HepG2 (cell line): ENCODE results near the gene P4HB. TPM values are rescaled to one million over a fixed set of nuclear protein-coding genes. Genes with fewer than 3 reads are reported as not detected.

Source experiments
- ATF6 ChIP-seq: sonication (generic); formaldehyde crosslinking; conservative IDR thresholded peaks from 2 replicates; pipeline ENCODE4 v1.4.0; 2020; ENCODE audit warnings: missing genetic modification reagents
- ATF7-NPFF ChIP-seq: sonication (generic); formaldehyde crosslinking; IDR thresholded peaks from 2 replicates; pipeline ENCODE4 v1.8.1; 2023; ENCODE audit warnings: mild to moderate bottlenecking, low read depth, missing genetic modification reagents, moderate library complexity
- BHLHE40 ChIP-seq: IDR thresholded peaks from 2 replicates; pipeline ENCODE4 v1.6.1; 2011; ENCODE audit warnings: low read length, improper control_type of control experiment
- CSRNP2 ChIP-seq: sonication (generic); formaldehyde crosslinking; conservative IDR thresholded peaks from 2 replicates; pipeline ENCODE4 v1.8.0; 2022; ENCODE audit warnings: low read depth, missing genetic modification reagents
- FOXK2 ChIP-seq: fragments of 450-650 bp; IDR thresholded peaks from 2 replicates; pipeline ENCODE4 v1.6.1; 2016
- KAT7 ChIP-seq: IDR thresholded peaks from 2 replicates; pipeline ENCODE4 v1.6.1; 2018; ENCODE audit warnings: borderline replicate concordance, missing compliant biosample characterization
- MAF1 ChIP-seq: sonication (generic); formaldehyde crosslinking; IDR thresholded peaks from 2 replicates; pipeline ENCODE4 v1.5.0; 2020; ENCODE audit warnings: missing genetic modification reagents, borderline replicate concordance
- MBD4 ChIP-seq: IDR thresholded peaks from 2 replicates; pipeline ENCODE4 v1.6.1; 2012; ENCODE audit warnings: low read length, inconsistent platforms, borderline replicate concordance
- MLXIP ChIP-seq: sonication (generic); formaldehyde crosslinking; IDR thresholded peaks from 2 replicates; pipeline ENCODE4 v1.9.0; 2021; ENCODE audit warnings: missing genetic modification reagents, borderline replicate concordance
- NFYB ChIP-seq: sonication (generic); formaldehyde crosslinking; IDR thresholded peaks from 2 replicates; pipeline ENCODE4 v1.4.0; 2020; ENCODE audit warnings: missing genetic modification reagents
- SNAI1 ChIP-seq: sonication (generic); formaldehyde crosslinking; IDR thresholded peaks from 2 replicates; pipeline ENCODE4 v1.5.0; 2020; ENCODE audit warnings: mild to moderate bottlenecking, missing genetic modification reagents, borderline replicate concordance
- SRSF4 ChIP-seq: fragments of 200-400 bp; formaldehyde crosslinking; IDR thresholded peaks from one replicate; pipeline ENCODE4 v1.6.1; 2018; ENCODE audit warnings: mild to moderate bottlenecking, low read depth, low read length, moderate library complexity; ENCODE audit not compliant: poor library complexity, severe bottlenecking
- TFE3 ChIP-seq: IDR thresholded peaks from 2 replicates; pipeline ENCODE4 v1.6.1; 2016
- TRIM24 ChIP-seq: sonication (generic); formaldehyde crosslinking; IDR thresholded peaks from 2 replicates; pipeline ENCODE4 v1.8.0; 2022; ENCODE audit warnings: mild to moderate bottlenecking, missing genetic modification reagents
- ZNF138 ChIP-seq: sonication (generic); formaldehyde crosslinking; IDR thresholded peaks from 2 replicates; pipeline ENCODE4 v1.5.0; 2020; ENCODE audit warnings: mild to moderate bottlenecking, low read depth, missing genetic modification reagents
- ZNF605 ChIP-seq: sonication (generic); formaldehyde crosslinking; IDR thresholded peaks from 2 replicates; pipeline ENCODE4 v1.8.0; 2022; ENCODE audit warnings: mild to moderate bottlenecking, missing genetic modification reagents
- ZNF768 ChIP-seq: sonication (generic); formaldehyde crosslinking; IDR thresholded peaks from 2 replicates; pipeline ENCODE4 v1.4.0; 2020; ENCODE audit warnings: missing genetic modification reagents
- ZNF772 ChIP-seq: sonication (generic); formaldehyde crosslinking; IDR thresholded peaks from 2 replicates; pipeline ENCODE4 v1.5.0; 2020; ENCODE audit warnings: mild to moderate bottlenecking, missing genetic modification reagents
- ZNF781 ChIP-seq: sonication (generic); formaldehyde crosslinking; IDR thresholded peaks from 2 replicates; pipeline ENCODE4 v1.5.1; 2020; ENCODE audit warnings: borderline replicate concordance, mild to moderate bottlenecking, missing genetic modification reagents; ENCODE audit errors: not compliant biosample characterization
- ZNF83 ChIP-seq: sonication (generic); formaldehyde crosslinking; IDR thresholded peaks from 2 replicates; pipeline ENCODE4 v1.4.0; 2020; ENCODE audit warnings: missing genetic modification reagents, mild to moderate bottlenecking, borderline replicate concordance
- polyA plus RNA-seq, 8 experiments: library from polyadenylated mRNA; depleted of rRNA in 3 of 8; stranded (reverse) in 7 of 8; unstranded in 1 of 8; fragments of >200 nt; fragmentation: Illumina TruSeq in 4 of 8; extraction: Trizol in 4 of 8; gene quantifications; 2 replicates each; pipeline versions ENCODE4 v1.2.1 to v1.2.3, GENCODE V29; 2011 to 2016; ENCODE audit warnings: low read depth in 4 of 8, missing spikeins in 1 of 8, mixed read lengths in 1 of 8; ENCODE audit not compliant: insufficient read depth in 1 of 8
- total RNA-seq, 5 experiments: library from RNA; depleted of rRNA; stranded (reverse); fragments of >200 nt; fragmentation: Illumina TruSeq; extraction: Trizol; gene quantifications; 2 replicates each; pipeline ENCODE4 v1.2.3, GENCODE V29; 2016; ENCODE audit warnings: low read depth in 1 of 5
- TF ChIP-seq, protein P1 (sequence below): sonication (generic); formaldehyde crosslinking; IDR thresholded peaks from 2 replicates; pipeline ENCODE4 v1.5.0; 2020; ENCODE audit warnings: missing genetic modification reagents, mild to moderate bottlenecking, borderline replicate concordance

Gene P4HB
- total and polyA plus RNA-seq, 2 of the 13 experiments (the other 11 are each of a cell fraction or from before 2014, with no cell fraction given) = 185 to 782 TPM

- no peak for TF ChIP-seq MLXIP
- no peak for TF ChIP-seq TRIM24
- TF ChIP-seq FOXK2 = no peak
- no peak for TF ChIP-seq BHLHE40
- TF ChIP-seq CSRNP2 = no peak
- no peak for TF ChIP-seq SRSF4
- TF ChIP-seq ZNF768 (CRISPR knock-in tag) = 0 out of 2 replicates have a peak, but pooled peaks have one; percentile 2
- TF ChIP-seq NFYB (CRISPR knock-in tag) = 0 out of 2 replicates have a peak, but pooled peaks have one; percentile 7
- TF ChIP-seq, protein P1, sequence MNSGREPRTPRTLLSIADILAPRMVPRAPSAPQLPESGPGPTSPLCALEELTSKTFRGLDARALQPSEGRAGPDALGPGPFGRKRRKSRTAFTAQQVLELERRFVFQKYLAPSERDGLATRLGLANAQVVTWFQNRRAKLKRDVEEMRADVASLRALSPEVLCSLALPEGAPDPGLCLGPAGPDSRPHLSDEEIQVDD (CRISPR knock-in tag) = no peak
- TF ChIP-seq MBD4 = 0 out of 2 replicates have a peak, but pooled peaks have one; percentile 3
- TF ChIP-seq SNAI1 (CRISPR knock-in tag) = no peak
- TF ChIP-seq ZNF772 = no peak
- no peak for TF ChIP-seq ZNF138
- no peak for TF ChIP-seq ATF6 (CRISPR knock-in tag)
- TF ChIP-seq MAF1 (CRISPR knock-in tag) = no peak
- TF ChIP-seq KAT7 (CRISPR knock-in tag) = no peak
- TF ChIP-seq ZNF781 (CRISPR knock-in tag) = no peak
- TF ChIP-seq TFE3 (CRISPR knock-in tag) = no peak
- no peak for TF ChIP-seq ATF7-NPFF (CRISPR knock-in tag)
- TF ChIP-seq ZNF83 (CRISPR knock-in tag) = no peak
- no peak for TF ChIP-seq ZNF605 (CRISPR knock-in tag)
Observed at GRCh38 chr17:81863833-81864768, 3.8 kb upstream of the P4HB start (continued).
